Fibroblast of skin of back (primary cell): ENCODE results near the gene MMAA.
A peak's percentile ranks its signal among the peaks of the same experiment; 100 is the strongest.
"Not testable (repeated sequence)": the region's sequence is repeated elsewhere in the genome, so short reads cannot be mapped to it uniquely, and the experiment has no call there.

Experiments used
- DNase-seq: peaks from one replicate; pipeline ENCODE4 v3.0.0-alpha.2; 2013

Gene MMAA

DNA sequence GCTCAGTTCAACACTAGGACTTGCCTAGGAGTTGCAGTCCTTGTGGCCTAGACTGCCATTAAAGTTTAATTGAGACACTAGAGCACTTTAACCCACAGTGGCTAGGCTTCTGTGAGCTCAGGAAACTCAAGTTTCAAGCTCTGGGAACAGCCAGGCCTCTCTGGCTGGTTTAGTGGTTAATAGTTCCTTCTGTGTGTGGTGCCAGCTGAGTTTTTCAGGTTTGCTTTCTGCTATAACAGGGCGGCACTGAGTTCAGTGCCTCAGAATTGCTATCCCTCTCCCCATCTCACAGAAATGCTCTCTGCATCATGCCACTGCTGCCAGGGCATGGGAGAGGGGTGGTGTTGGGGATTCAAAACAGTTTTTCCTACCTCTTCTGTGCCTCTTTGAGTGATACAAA lies 15.9 kb downstream of the MMAA start:
- no peak for DNase-seq

DNA sequence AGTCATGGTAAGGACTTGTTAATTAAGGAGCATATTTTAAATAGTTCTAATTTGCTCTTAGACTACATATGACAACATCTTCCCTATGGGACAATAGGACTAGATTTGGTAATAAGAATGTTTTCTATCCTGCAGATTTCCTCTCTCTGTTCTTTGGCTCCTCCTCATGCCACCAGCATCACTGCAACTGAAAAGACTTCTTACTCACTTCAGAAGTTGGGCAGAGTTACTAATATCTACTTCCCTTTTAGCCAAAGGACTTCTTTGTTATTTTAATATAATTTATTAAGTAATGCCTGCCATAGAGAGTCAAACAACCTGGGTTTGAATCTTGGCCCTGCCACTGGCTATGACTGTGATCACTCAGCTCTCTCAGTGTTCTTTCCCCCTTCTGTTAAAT lies 16.4 kb downstream of the MMAA start:
- DNase-seq: no peak

DNA sequence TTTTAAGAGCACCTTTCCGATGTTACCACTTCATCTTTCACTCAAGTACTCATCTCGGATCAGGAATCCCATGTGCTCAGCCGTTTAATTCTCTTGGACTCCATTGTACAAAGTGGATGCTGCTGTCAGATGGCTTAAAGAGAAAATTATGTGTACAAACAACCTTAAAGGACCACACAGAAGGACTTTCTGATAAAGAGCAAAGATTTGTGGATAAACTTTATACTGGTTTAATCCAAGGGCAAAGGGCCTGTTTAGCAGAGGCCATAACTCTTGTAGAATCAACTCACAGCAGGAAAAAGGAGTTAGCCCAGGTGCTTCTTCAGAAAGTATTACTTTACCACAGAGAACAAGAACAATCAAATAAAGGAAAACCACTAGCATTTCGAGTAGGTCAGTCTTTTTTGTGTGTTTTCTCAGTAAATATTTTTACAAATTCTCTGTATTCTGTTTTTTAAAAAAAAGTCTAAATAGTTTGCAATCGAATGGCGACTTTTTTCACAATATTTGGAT lies 20.1 kb downstream of the MMAA start:
- no peak for DNase-seq

DNA sequence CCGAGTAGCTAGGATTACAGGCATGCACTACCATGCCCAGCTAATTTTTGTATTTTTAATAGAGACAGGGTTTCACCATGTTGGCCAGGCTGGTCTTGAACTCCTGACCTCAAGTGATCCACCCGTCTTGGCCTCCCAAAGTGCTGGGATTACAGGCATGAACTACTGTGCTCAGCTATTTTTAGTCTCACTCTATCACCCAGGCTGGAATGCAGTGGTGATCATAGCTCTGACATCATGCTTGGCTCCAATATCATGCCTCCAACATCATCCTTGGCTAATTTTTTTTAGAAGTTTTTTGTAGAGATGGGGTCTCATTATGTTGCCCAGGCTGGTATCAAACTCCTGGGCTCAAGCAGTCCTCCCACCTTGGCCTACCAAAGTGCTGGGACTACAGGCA lies 21.1 kb downstream of the MMAA start:
- peak; percentile 71 for DNase-seq

DNA sequence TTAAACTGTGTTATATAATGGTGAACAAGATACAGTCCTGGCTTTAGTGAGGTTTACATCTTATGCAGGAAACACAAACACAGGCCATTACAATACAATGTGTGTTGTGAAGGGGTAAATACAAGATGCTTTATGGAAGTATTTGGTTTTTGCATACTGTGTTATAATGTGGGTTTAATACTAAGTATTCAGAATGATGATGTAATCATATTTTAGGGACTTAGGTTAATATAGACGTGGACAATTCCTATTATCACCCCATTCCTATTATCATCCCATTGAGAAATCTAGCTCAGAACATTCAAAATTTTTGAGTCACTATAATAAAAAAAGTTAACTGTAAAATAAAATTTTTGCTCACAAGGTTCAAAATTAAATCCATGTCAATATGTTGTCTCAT lies 24.1 kb downstream of the MMAA start:
- DNase-seq: no peak

DNA sequence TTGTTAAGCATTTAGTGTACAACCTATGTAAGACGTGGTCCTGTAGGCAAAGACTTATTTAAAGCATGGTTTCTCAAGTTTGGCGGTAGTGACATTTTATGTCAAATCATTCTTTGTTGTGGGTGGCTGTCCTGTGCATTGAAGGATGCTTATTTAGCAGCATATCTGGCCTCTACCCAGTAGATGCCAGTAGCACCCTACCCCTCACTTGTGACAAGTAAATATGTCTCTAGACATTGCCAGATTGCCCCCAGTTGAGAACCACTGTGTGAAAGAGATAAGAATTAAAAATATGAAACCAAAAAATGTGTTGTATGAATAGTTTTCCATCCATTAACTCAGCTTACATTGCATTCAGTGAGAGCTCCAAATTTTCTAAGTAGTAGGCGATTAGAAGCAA lies 25.5 kb downstream of the MMAA start:
- DNase-seq: peak; percentile 30

DNA sequence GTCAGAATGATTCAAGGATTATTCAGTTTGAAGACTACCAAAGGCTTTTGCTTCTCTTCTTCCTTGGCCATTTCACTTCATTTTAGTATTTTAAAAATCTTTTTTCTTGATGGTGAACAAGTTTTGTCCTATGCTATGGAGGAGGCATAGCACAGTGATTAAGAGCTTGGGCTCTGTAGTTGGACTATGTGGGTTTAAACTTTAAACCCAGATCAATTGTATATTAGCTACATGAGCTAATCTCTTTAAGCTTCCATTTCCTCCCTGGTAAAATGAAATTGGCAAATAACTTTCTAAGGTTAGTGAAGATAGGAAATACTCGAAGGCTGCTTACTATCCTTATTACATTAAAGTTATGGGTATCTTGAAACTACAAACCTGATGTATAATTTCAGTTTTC lies 37.0 kb downstream of the MMAA start:
- DNase-seq: no peak

DNA sequence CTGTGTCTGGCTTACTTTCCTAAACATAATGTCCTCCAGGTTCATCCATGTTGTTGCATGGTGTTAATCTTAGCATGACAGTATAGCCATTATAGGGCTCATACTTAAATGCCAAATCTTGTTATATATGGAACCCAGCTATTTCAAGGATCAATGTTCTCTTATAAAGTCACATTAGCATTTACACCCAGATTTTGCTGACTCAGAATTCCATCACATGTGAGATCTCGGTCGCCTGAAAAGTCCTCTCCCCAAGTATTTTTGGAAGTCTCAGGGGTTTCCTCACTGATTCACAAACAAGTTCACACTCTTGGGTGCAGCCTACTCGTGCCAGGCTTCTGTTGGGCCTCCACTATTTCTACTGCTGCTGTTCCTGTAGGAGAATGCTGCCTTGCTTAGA lies 40.9 kb downstream of the MMAA start:
- DNase-seq: no peak

DNA sequence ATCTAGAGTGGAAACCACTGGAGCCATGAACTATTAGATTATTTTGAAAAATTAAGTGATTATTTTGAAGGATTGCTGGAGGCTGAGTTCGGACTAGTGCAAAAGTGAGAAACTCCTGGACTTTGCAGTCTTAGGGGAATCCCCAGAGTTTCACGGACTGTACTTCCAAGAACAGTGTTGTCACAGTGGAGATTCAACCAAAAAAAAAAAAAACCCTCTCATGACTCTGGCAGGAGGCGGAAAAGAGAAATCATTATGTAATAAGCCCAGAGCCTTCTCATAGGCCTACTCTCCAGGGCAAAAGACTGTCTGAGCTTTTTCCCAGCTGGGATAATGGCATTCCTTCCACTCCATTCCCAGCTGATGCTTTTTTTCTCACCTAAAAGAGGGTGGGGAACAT lies 44.0 kb downstream of the MMAA start:
- no peak for DNase-seq

DNA sequence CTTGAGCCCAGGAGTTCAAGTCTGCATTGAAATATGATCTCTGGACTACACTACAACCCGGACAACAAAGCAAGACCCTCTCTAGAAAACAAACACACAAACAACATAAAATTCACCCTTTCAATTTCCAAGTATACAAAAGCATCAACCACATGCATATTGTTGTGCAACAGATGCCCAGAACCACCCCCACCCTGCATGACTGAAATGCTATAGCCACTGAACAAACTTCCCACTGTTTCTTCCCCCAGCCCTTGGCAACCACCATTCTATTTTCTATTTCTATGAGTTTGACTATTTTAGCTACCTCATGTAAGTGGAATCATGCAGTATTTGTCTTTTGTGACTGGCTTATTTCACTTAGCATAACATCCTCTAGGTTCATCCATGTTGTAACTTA lies 46.6 kb downstream of the MMAA start:
- DNase-seq: peak; percentile 13

DNA sequence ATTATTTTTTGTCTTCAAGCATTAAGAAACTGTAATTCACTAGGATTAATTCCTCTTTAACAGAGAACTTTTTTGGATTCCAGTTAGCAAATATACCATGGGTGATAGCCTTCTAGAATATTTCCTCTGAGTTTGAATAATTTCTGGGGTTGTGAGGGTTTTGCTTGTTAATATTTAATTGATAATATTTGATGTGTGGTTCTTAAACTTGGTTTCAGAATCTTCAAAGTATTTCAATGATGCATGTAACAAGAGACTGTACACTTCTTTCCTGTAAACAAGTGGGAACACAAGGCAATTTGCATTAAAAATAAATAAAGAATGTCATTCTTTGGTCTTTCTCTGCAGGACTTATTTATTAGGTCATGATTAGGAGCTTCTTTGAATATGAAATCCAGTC lies 51.2 kb downstream of the MMAA start:
- DNase-seq: no peak

DNA sequence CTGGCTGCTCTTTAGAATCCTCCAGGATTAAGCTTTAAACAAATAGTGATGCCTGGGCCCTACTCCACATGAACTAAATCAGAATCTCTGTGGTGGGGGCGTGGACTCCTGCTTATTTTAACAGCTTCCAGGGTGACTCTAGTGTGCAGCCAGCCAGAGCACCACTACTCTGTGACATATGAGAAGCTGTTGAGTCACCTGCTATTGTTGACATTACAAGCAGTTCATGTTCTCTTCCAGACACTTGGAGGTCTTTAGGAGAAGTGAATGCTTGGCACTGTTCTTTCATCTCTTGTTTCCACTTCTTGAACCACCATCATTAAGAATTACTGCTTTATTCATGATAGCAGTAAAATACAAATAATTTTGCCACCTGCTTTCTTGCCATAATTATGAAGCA lies 60.3 kb downstream of the MMAA start:
- DNase-seq: peak; percentile 92

DNA sequence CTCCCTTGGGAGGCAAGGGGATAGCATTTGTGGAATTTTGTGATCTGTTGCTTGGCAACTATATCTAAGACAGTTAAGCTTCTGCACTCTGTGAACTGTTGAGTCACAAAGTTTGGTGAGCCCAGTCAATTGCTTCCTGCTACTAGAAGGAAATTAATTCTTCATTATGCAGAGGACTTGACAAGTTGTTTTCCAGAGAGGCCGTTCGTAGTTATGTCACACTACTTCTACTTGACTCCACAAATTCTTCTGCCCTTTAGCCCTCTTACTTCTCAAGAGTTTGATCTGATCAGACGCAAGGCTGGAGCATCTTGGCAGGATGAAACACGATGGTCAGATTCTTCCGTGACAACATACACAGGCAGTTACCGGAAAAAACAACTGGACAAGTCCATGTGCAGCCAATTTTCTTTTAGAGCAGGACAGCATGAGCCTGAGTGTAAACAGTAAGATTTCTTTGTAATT lies 60.8 kb downstream of the MMAA start, which contains the start of gene C4orf51:
Gene C4orf51 (plus strand): TSS at position 156 of the 465 bp plus-strand sequence. CDS start 58 bp downstream, at position 214.
- peak; percentile 59 for DNase-seq

DNA sequence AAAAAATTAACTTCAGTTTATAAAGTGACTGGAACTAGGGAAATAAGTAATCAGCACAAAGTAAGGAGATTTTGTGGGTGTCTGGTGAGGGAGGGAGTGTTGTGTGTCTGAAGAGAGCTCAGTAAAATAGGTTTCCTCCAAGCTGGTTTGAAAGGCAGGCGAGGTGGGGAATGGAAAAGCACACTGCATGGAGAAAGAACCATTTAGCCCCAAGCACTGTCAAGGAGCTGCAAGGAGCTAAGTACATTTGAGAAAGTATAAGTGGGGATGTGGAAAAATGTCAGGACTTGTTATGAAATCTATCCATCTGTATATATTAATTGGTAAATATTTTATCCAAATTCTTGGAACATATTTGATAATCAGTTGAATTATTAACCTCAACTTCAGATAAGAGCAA lies 61.7 kb downstream of the MMAA start:
- no peak for DNase-seq

DNA sequence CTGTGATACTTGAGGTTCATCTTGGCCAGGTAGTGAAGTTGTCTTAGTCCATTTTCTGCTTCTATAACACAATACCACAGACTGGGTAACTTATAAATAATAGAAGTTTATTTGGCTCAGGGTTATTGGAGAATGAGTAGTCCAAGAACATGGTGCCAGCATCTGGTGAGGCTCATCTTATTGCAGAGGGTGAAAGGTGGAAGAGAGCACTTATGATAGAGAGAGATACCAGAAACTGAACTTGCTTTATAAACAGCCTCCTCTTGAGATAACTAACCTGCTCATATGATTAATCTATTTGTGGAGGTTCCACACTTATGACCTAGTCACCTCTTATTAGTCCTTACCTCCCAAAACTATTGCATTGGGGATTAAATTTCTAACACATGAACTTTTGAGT lies 62.3 kb downstream of the MMAA start:
- no peak for DNase-seq

DNA sequence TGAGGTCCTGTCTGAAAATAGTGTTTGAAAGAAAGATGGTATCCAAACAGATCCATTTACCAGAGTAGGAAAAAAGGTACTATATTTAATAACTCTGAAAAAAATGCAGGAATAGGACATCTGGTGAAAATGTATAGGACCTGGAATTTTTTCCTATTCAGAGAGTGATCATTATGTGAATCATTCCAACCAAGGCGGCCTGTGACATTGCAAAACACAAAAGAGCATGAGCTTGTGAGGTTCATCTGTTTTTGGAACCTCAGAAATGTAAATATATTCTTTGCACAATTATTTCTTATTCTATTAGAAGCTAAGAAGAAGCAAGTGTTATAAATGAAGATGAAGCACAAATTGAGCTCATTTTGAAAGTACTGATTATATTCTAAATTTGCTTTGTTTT lies 62.8 kb downstream of the MMAA start:
- peak; percentile 3 for DNase-seq

DNA sequence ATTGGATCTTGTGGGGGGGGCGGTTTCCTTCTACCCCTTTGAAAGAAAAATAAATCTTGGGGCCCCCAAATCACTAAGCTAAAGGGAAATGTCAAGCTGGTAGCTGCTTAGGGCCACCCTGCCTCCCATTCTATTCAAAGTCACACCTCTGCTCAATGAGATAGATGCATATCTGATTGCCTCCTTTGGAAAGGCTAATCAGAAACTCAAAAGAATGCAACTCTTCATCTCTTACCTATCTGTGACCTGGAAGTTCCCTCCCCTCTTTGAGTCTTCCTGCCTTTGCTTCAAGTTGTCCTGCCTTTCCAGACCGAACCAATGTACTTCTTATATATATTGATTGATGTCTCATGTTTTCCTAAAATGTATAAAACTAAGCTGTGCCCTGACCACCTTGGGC lies 67.8 kb downstream of the MMAA start:
- DNase-seq: no peak

DNA sequence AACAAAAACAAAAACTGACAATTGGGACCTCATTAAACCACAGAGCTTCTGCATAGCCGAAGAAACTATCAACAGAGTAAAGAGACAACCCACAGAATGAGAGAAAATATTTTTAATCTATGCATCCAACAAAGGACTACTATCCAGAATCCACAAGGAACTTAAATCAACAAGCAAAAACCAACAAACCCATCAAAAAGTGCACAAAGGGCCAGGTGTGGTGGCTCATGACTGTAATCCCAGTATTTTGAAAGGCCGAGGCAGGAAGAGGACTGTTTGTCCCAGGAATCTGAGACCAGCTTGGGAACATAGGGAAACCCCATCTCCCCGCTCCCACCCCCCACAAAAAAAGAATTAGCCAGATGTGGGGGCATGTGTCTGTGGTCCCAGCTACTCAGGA lies 71.4 kb downstream of the MMAA start:
- DNase-seq: no peak

DNA sequence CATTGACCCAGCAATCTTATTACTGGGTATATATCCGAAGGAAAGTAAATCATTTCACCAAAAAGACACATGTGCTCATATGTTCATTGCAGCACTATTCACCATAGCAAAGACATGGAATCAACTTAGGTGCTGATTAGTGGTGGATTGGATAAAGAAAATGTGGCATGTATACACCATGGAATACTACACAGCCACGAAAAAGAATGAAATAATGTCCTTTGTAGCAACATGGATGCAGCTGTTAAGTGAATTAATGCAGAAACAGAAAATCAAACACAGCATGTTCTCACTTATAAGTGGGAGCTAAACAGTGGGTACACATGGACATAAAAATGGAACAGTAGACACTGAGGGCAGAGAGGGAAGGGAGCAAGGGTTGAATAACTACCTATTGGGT lies 72.2 kb downstream of the MMAA start:
- DNase-seq: not testable (repeated sequence)

DNA sequence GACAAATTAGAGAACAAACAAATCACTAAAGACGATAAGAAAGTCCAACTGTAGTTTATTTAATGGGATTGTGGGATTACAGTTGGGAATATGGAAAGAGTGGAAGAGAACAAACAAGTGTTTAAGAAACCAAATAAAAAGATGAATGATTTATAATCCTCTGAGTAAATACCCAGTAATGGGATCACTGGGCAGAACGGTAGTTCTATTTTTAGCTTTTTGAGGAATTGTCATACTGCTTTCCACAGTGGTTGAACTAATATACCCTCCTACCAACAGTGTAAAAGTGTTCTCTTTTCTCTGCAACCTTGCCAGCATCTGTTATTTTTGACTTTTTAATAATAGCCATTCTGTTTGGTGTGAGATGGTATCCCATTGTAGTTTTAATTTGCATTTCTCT lies 75.7 kb downstream of the MMAA start:
- no peak for DNase-seq

DNA sequence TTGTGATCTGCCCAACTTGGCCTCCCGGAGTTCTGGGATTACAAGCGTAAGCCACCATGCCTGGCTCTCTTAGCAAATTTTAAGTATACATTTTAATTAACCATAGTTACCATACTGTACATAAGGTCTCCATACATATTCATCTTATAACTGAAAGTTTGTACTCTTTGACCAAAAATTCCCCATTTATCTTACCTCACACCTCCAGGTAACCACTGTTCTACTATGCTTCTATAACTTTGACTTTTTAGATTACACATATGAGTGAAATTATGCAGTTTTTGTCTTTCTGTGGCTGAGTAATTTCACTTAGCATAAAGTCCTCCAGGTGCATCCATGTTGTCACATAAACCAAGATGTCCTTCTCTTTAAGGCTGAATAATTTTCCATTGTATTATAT lies 78.1 kb downstream of the MMAA start:
- no peak for DNase-seq

DNA sequence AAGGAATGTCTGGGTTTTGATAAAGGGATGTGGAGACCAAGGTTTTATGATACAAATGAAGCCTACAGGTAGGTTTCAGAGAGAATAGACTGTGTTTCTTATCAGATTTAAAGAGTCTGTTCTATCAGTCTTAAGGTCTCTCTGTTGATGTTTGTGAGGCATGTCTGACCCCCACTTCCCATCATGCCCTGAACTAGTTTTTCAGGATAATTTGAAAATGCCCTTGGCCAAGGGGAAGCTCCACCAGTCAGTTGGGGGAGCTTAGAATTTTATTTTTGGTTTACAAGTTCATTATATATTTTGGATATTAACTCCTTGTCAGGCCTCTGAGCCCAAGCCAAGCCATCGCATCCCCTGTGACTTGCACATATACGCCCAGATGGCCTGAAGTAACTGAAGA lies 79.3 kb downstream of the MMAA start:
- no peak for DNase-seq

DNA sequence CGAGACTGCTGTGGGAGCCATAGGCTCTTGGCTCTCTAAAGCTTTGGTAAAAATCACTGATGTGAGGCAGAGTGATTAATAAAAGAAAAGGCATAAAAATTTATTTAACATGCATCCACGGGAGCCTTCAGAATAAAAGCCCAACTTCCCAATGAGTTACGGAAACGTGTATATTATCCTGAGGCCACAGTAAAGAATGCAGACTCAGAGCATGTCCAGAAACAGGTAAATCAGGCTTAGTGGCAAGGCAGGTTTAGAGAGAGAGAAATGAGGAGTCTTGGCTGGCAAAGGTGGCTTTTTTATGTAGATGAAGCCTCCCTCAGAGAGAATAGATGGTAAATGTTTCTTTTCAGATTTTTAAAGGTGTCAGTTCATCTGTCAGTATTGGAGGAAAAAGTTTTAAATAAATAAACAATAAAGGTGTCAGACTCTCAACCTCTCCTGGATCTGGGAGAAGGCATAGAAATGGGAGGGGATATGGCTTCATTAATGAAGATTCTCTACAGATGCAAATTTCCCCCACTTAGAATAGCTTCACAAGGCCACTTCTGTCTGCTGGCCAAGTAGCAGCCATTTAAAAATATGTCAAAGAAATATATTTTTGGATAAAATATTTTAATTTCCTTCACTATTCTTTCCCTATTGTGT lies 84.8 kb downstream of the MMAA start:
- DNase-seq: no peak

DNA sequence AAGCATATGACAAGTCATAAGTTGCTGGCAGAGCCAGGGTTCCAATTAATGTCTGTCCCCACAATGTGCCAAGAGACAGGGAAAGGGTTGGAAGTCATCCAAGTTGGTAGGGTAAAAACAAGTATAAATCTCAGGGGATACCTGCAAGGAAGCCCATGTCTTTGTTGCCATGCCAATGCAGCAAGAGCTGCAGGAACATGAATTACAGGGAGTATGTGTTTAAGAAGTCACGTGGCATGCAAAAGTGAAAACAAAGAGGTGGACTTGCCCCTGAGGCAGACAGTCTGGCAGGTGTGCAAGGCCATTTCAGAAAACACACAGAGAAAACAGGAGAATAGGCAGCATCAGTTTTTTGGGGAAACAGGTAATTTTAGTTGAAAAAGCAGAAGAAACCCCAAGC lies 90.2 kb downstream of the MMAA start:
- DNase-seq: no peak
